ENCODE measurements around the gene ABCC10.

The ABCC10 gene

GRCh38 chr6:43475516-43475915, 48.2 kb downstream of the ABCC10 start:
- TF ChIP-seq, protein P1, sequence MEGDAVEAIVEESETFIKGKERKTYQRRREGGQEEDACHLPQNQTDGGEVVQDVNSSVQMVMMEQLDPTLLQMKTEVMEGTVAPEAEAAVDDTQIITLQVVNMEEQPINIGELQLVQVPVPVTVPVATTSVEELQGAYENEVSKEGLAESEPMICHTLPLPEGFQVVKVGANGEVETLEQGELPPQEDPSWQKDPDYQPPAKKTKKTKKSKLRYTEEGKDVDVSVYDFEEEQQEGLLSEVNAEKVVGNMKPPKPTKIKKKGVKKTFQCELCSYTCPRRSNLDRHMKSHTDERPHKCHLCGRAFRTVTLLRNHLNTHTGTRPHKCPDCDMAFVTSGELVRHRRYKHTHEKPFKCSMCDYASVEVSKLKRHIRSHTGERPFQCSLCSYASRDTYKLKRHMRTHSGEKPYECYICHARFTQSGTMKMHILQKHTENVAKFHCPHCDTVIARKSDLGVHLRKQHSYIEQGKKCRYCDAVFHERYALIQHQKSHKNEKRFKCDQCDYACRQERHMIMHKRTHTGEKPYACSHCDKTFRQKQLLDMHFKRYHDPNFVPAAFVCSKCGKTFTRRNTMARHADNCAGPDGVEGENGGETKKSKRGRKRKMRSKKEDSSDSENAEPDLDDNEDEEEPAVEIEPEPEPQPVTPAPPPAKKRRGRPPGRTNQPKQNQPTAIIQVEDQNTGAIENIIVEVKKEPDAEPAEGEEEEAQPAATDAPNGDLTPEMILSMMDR (IDR thresholded peaks at IDR 0.05; ENCODE audit: low read depth, low read length, missing control alignments) = no peak
- in situ Hi-C loops (cut with HindIII; ENCODE audit: low sequenced_read_pairs) = no loop called here
- H3K4me3 ChIP-seq (ENCODE audit: low read depth, low read length) = no peak overlapping the region

DNA sequence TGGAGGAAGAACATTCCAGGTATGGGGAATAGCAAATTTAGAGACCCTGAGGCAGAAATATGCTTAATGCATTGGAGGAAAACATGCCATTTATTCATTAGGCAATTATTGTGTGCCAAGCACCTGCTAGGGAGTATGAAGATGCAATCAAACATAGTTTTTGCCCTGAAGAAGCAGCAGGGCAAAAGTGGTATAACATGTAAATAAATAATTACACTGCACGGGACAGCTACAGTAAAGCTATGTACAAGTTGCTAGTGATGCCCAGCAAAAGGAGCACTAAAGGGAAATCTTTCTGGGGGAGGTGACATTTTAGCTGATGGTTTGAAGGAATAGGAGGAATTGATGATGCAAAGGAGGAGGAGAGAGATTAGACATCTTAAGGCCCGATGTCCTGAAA, 49.4 kb downstream of the ABCC10 start:
- in situ Hi-C loops (cut with HindIII; ENCODE audit: low sequenced_read_pairs) = no loop called here
- TF ChIP-seq, protein P1 (IDR thresholded peaks at IDR 0.05; ENCODE audit: low read depth, low read length, missing control alignments) = no peak
- DNase-seq (ENCODE audit: low read depth) = no peak
- peak overlapping the region; percentile 68 for H3K4me3 ChIP-seq (ENCODE audit: low read depth, low read length)

More at GRCh38 chr6:43475516-43475915, 48.2 kb downstream of the ABCC10 start:
- DNase-seq (ENCODE audit: low read depth) = no peak

- H3K4me3 ChIP-seq (ENCODE audit: low read depth, low read length) = peak within 1 kb of the TSS; percentile 68
- peak; percentile 68 for DNase-seq (ENCODE audit: low read depth)
Observed at GRCh38 chr6:43477235-43478007, 50.1 kb downstream of the ABCC10 start, which contains the start of gene TJAP1. Gene TJAP1 (plus strand): TSS chr6:43477570. CDS start chr6:43499002, 21,432 bp downstream.

GRCh38 chr6:43478008-43478372, 50.6 kb downstream of the ABCC10 start:
- TF ChIP-seq, protein P1 (IDR thresholded peaks at IDR 0.05; ENCODE audit: low read depth, low read length, missing control alignments) = no peak
- no peak for DNase-seq (ENCODE audit: low read depth)
- in situ Hi-C loops (cut with HindIII; ENCODE audit: low sequenced_read_pairs) = no loop called here
- H3K4me3 ChIP-seq (ENCODE audit: low read depth, low read length) = peak overlapping the region; percentile 68

More at GRCh38 chr6:43477235-43478007, 50.1 kb downstream of the ABCC10 start, which contains the start of gene TJAP1:
- in situ Hi-C loops (cut with HindIII; ENCODE audit: low sequenced_read_pairs) = no loop called here
- TF ChIP-seq, protein P1 (IDR thresholded peaks at IDR 0.05; ENCODE audit: low read depth, low read length, missing control alignments) = no peak

GRCh38 chr6:43481075-43481474, 53.7 kb downstream of the ABCC10 start:
- H3K4me3 ChIP-seq (ENCODE audit: low read depth, low read length) = no peak overlapping the region
- in situ Hi-C loops (cut with HindIII; ENCODE audit: low sequenced_read_pairs) = no loop called here
- DNase-seq (ENCODE audit: low read depth) = no peak
- TF ChIP-seq, protein P1 (IDR thresholded peaks at IDR 0.05; ENCODE audit: low read depth, low read length, missing control alignments) = no peak

GRCh38 chr6:43481591-43482236, 54.4 kb downstream of the ABCC10 start:
- H3K4me3 ChIP-seq (ENCODE audit: low read depth, low read length) = no peak overlapping the region
- DNase-seq (ENCODE audit: low read depth) = no peak
- in situ Hi-C loops (cut with HindIII; ENCODE audit: low sequenced_read_pairs) = no loop called here
- TF ChIP-seq, protein P1 (IDR thresholded peaks at IDR 0.05; ENCODE audit: low read depth, low read length, missing control alignments) = no peak

Data from astrocyte of the cerebellum (primary cell).